Activated T-cell treated with anti-CD3 and anti-CD28 coated beads for 24 hours (primary cell): ENCODE results near the gene TMEM37.

ENCODE experiments used
- DNase-seq: peaks from one replicate; pipeline ENCODE4 v3.0.0-alpha.2; 2020; ENCODE audit warnings: low read depth

The TMEM37 gene

DNA sequence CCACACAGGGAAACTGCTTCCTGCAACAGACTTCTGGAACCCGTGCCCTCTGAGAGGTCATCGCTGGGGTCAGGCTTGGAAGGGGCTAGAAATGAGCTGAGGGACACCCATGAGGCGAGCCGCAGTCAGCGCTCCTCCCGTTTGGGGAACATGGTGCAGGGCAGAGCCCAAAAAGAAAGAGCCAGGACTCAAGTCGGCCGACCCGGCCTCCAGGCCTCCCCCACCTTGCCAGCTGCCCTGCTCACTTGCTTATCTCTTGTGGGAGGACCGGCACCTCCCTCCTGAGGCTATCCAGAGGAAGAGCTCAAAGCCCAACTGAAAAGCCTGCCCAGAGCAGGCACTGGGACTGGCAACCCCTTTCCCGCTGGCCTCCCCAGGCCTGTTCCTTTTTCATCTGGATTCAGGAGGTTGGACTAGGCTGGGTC is 49.1 kb downstream of the TMEM37 start:
- no peak for DNase-seq

DNA sequence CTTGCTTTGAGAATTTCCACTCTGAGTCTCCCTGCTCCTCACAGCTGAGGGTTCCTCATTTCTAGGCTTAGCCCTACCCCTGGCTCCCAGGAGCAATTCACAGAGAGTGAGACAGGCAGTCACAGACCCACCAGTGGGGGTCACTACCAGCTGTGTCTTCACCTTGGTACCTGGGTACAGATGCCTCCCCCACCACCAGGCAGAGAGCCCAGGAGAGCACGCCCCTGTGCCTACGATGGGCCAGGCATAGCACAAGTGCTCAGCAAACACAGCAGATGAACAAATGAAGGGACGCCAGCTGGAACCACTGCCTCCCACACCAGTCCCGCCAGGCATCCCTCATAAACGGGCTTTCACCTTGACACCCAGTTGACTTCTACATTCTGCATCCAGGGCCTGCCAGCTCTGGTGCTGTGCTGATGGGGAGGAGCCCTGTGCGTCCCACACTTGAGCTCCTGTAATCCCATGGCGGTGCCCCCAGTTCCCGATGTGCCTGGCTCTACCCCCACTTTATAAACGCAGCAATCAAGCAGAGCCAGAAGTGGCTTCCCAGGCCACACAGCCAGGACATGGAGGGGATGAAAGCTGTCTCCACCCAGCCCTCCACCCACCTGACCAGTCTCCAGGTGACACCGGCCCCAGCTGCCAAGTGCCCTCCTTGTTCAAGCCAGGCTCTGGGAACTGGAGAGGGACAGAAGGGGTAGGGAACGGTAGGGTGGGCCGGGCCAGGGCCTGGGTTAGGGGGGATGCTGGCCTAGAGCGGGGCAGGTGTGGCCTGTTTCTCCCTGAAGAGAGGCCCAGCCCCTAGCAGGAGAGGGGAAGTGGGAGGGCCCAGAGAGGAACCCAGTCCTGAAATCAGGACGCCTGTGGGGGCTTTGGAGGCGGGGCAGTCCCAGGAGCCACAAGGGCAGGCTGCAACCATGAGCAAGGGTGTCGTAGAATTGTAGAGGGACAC is 50.1 kb downstream of the TMEM37 start:
- no peak for DNase-seq

DNA sequence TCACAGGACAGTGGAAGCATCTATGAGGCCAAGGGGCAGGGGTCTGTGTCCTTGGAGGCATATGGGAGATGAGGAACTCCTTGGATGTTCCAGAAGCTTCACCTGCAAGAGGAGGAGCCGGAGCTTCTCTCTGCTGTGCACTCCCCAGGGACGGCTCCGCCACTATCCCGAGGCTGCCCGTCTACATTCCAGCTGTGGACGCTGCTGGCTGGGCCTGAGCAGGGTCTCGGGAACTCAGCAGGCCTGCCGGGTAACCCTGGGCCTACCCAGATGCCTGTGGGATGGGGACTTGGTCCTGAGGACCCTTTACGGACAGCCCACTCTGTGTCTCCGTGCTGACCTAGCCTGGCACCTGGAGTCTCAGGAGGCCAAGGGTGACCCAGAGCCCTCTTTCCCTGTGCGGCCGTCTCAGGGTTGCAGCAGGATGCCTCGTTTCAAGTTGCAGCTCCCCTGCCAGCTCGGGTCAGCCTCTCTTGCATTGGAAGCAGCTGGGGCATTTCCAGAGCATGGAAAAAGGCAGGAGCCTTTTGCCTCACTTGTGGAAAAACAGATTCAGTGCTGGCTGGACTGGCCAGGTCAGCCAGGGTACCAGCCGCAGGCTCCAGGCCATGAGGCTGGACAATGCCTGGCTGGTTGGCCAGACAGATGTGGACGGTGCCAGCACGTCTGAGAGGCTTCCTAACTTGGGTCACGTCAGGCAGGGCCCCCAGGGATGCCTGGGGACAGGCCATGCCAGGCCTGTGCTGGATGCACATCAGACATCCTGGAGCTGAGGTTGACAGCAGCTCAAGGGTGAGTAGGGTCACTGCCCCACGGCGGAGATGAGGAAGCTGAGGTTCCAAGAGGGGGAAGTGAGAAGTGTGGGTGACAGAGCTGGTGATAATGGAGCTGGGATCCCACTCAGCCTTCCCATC is 51.1 kb downstream of the TMEM37 start:
- DNase-seq = no peak

GRCh38 chr2:119483395-119483753 is 51.7 kb downstream of the TMEM37 start:
- no peak for DNase-seq

DNA sequence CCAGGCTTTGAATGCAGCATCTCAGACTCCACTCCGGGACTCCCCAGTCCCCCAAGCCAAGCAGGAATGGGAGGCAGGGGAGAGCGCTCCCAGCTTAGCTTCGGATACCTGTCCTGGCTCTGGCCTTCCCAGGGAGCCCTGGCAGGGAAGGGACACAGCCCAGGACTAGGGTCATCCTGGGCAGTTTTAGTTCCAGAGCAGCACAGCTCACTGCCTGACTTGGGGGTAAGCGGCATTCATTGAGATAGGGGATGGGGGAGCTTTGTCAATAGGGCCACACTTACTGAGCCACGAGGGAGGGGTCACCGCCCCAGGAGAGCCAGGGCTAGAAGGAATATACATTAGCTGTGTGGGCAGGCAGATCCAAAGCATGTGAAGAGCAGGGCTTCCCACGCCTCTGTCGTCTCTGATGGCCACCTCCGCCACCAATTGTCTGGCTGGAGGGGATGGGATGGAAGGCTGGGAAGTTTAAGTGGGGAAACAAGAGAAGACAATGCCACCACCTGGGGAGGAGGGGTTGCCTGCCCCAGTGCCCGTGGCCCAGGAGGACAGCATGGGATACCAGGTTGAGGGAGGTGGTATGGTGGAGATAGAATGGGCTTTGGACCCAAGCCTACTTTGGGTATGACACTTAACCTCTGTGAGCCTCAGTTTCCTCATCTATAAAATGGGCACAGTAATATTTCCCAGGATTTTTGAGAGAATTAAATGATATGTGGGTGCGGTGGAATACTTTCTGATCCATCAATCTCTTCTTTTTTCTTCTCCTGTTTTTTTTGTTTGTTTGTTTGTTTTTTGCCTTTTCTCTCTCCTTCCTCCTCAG is 52.5 kb downstream of the TMEM37 start:
- DNase-seq = no peak

DNA sequence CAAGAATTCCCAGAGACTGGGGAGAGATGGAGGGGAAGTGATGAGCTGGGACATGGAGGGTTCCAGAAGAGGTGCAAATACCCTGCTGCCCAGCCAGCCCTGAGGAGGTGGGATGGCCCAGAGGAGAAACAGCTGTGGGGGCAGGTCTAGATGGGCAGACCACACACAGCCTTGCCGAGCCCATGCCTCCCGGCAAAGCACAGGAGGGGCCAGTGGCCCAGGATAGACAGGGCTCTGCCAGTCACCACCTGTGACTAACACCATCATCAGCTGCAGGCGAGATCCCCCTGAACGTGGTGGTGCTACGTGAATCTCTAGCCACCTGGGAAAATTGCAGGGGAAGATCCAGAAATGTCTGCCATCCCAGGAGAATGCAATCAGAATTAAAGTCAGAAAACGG is 53.2 kb downstream of the TMEM37 start:
- DNase-seq = no peak

DNA sequence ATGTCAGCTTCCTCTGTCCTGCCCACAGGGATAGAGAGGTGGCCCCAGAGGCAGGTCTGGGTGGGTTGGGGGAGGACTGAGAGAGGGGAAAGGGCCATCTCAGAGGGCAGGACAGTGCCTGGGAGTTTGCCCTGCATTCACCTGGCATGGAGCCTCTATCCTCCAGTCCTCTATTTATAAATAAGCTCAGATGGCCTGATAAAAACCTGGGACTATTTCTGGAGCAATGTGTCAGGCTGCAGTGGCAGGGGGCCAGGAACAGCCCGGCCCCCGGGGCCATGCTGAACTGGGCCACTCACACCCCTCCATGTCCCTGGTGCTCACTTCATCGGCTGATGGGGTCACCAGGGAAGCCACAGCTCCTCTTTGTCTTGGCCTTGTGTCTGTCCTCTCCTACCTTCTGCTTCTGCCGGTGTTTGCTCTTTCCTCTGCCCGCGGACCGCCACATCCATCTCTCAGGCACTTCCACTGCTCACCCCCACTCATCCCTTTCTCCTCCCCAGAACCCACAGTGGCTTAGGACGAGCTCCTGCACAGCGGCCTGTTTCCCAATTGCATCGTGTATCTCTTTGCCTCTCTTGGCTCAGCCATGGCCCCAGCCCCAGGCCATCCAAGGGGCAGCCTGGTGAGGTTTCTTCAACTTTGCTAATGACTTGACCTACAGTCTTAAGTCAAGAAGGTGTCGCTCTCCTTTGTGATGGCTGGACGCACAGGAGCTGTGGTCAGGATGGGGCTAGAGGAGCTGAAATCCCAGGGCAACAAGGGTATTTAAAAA is 53.9 kb downstream of the TMEM37 start:
- DNase-seq = no peak

- DNase-seq = no peak
Observed at GRCh38 chr2:119486196-119486827, 54.7 kb downstream of the TMEM37 start.

- no peak for DNase-seq
Observed at GRCh38 chr2:119486886-119487285, 55.2 kb downstream of the TMEM37 start.

DNA sequence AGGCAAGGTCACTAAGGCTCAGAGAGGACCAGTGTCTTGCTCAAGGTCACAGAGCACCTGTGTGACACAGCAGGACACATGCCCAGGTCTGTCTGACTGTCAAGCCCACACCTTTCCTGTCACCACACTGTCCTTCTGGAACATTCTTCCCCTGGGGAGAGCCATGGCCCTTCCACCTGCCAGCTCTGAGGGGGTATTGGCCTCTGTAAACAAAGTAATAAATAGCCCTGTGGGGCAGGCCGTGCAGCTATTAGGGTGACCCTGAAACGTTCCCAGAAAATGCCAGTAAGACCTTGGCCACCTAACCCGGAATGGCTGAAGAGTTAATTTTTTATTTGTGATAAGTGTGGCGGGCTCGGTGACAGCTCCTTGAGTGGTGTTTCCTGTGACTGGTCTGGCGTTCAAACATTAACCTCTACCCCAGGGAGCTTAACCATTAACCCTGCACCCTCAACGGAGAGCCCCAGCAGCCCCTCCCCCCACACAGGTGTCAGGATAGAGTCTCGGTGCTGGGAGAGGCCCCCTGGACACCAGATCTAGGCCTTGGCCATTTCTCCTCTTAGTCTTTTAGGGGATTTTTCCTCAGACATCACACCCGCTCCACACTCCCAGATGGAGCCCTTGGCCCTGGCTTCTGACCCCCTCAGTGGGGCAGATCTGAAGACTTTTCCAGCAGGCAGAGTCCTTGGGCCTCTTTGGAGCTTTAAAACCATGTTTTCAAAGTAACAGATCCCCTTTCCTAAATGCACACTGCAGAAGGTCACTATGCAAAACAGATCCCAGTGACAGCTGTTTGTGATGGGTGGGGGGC is 56.0 kb downstream of the TMEM37 start:
- DNase-seq = no peak
